ENCODE results near the gene CFAP298.

Gene CFAP298

DNA sequence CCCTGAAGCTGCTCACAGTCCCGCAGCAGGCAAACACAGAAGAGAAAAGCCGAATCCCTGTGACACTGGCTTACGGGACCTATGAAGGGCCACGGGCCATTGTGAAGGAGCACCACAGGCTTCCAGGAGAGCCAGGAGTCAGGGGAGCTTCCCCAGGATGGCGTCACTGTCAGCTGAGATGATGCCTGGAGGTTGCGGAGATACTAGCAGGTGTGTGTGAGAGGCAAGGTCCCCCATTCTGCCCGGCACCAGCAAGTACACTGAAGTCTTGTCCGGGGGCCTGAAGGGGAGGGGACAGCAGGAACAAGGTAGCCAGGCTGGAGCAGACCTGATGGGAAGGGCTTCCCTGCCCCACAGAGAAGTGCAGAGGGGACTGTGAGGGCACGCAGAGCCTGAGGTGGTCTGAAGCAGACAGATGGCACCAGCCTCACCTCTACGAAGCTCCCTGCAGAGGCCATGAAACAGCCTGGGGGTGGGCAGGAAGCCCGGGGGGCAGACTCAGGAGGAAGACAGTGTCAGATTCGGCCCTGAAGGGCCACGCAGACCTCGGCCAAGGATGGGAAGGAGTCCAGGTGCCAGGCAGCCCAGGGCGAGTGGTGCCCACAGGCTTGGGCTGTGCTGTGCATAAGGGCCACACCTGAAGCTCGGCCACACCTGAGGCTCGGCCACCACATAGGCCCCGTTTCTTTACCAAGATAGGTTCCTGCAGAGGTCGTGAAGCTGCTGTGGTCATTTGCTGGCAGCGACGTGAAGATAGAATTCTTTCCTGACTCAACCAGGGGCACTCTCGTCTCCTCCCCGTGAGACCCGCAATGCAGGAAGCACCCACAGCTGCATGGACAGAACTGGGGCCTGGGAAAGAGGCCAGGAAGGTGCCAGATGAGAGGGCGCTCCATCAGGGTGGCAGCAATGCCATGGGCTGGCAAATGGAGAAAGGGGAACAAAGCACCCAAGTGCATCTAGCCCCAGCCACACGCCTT lies 36.9 kb downstream of the CFAP298 start:
- Histone ChIP-seq H3K4me3 (replicated peaks; ENCODE audit: insufficient read depth, low read length) (no peak overlapping the region), H3K27ac (replicated peaks) (no peak overlapping the region), H3K27me3 (ENCODE audit: insufficient read depth, poor library complexity, severe bottlenecking) (no peaks in the 10 kb centered on the region)
- TF ChIP-seq, protein P1, sequence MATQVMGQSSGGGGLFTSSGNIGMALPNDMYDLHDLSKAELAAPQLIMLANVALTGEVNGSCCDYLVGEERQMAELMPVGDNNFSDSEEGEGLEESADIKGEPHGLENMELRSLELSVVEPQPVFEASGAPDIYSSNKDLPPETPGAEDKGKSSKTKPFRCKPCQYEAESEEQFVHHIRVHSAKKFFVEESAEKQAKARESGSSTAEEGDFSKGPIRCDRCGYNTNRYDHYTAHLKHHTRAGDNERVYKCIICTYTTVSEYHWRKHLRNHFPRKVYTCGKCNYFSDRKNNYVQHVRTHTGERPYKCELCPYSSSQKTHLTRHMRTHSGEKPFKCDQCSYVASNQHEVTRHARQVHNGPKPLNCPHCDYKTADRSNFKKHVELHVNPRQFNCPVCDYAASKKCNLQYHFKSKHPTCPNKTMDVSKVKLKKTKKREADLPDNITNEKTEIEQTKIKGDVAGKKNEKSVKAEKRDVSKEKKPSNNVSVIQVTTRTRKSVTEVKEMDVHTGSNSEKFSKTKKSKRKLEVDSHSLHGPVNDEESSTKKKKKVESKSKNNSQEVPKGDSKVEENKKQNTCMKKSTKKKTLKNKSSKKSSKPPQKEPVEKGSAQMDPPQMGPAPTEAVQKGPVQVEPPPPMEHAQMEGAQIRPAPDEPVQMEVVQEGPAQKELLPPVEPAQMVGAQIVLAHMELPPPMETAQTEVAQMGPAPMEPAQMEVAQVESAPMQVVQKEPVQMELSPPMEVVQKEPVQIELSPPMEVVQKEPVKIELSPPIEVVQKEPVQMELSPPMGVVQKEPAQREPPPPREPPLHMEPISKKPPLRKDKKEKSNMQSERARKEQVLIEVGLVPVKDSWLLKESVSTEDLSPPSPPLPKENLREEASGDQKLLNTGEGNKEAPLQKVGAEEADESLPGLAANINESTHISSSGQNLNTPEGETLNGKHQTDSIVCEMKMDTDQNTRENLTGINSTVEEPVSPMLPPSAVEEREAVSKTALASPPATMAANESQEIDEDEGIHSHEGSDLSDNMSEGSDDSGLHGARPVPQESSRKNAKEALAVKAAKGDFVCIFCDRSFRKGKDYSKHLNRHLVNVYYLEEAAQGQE (IDR thresholded peaks at IDR 0.05; ENCODE audit: insufficient replicate concordance, low read depth), result no peak
- TF ChIP-seq GABPA (IDR thresholded peaks at IDR 0.05; ENCODE audit: low read depth) (no peak), SPI1 (IDR thresholded peaks at IDR 0.05; ENCODE audit: borderline replicate concordance, low read depth) (no peak), POLR2AphosphoS5 (IDR thresholded peaks at IDR 0.05; ENCODE audit: low read depth) (no peak)
- TF ChIP-seq, protein P2, sequence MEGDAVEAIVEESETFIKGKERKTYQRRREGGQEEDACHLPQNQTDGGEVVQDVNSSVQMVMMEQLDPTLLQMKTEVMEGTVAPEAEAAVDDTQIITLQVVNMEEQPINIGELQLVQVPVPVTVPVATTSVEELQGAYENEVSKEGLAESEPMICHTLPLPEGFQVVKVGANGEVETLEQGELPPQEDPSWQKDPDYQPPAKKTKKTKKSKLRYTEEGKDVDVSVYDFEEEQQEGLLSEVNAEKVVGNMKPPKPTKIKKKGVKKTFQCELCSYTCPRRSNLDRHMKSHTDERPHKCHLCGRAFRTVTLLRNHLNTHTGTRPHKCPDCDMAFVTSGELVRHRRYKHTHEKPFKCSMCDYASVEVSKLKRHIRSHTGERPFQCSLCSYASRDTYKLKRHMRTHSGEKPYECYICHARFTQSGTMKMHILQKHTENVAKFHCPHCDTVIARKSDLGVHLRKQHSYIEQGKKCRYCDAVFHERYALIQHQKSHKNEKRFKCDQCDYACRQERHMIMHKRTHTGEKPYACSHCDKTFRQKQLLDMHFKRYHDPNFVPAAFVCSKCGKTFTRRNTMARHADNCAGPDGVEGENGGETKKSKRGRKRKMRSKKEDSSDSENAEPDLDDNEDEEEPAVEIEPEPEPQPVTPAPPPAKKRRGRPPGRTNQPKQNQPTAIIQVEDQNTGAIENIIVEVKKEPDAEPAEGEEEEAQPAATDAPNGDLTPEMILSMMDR (IDR thresholded peaks at IDR 0.05; ENCODE audit: insufficient read depth, low read length), result no peak
- DNase-seq (ENCODE audit: low read depth in 1 of 2, low spot score in 1 of 2), result no peak

DNA sequence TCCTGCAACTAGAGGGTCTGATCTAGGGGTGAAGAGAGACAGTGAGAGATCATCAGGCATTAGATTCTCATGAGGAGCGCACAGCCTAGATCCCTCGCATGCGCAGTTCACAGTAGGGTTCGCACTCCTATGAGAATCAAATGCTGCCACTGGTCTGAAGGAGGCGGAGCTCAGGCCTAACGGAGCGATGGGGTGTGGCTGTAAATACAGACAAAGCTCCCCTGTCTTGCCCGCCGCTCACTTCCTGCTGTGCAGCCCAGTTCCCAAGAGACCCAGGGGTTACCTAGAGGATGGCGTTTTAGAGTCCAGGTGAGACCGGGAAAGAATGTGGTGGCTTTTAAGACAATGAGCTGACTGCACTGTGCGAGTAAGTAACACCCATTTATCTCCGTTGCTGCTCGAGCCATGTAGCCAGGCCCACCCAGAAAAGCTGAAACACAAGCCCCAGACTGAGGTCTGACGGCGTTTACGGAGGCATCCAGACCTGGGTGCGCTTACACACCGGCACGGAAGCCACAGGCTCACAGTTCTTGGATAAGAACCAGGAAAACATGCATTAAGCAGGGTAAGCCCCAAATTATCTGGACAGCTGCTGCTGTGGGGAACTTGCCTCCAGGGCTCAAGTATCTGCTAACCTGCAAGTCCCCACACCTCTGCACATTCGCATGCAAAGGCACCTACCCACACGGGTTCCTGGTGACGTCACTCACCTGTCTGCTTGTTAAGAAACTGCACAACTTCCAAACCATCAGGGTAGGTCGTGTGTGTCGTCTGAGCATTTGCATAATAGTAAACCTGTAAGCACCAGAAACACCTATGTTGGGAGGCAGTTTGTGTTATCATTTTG lies 39.4 kb downstream of the CFAP298 start:
- Histone ChIP-seq H3K4me3 (replicated peaks; ENCODE audit: insufficient read depth, low read length) (no peak overlapping the region), H3K27me3 (ENCODE audit: insufficient read depth, poor library complexity, severe bottlenecking) (no peaks in the 10 kb centered on the region), H3K27ac (replicated peaks) (no peak overlapping the region)
- TF ChIP-seq SPI1 (IDR thresholded peaks at IDR 0.05; ENCODE audit: borderline replicate concordance, low read depth), result no peak
- TF ChIP-seq POLR2AphosphoS5 (IDR thresholded peaks at IDR 0.05; ENCODE audit: low read depth), result no peak
- TF ChIP-seq, protein P1 (IDR thresholded peaks at IDR 0.05; ENCODE audit: insufficient replicate concordance, low read depth), result no peak
- TF ChIP-seq GABPA (IDR thresholded peaks at IDR 0.05; ENCODE audit: low read depth), result no peak
- TF ChIP-seq, protein P2 (IDR thresholded peaks at IDR 0.05; ENCODE audit: insufficient read depth, low read length), result no peak
- DNase-seq (ENCODE audit: low read depth in 1 of 2, low spot score in 1 of 2), result no peak

DNA sequence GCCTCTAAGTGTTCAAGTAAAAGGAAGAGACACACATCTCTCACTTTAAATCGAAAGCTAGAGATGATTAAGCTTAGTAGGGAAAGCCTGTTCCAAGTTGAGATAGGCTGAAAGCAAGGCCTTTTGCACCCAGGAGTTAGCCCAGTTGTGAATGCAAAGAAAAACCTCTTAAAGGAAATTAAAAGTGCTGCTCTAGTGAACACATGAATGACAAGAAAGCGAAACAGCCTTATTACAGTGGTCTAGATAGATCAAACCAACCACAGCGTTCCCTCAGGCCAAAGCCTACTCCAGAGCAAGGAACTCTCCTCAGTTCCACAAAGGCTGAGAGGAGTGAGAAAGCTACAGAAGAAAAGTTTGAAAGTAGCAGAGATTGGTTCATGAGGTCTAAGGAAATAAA lies 41.7 kb downstream of the CFAP298 start:
- H3K27me3 ChIP-seq (ENCODE audit: insufficient read depth, poor library complexity, severe bottlenecking), result no peaks in the 10 kb centered on the region
- TF ChIP-seq GABPA (IDR thresholded peaks at IDR 0.05; ENCODE audit: low read depth), result no peak
- TF ChIP-seq, protein P1 (IDR thresholded peaks at IDR 0.05; ENCODE audit: insufficient replicate concordance, low read depth), result no peak
- TF ChIP-seq, protein P2 (IDR thresholded peaks at IDR 0.05; ENCODE audit: insufficient read depth, low read length), result no peak
- TF ChIP-seq POLR2AphosphoS5 (IDR thresholded peaks at IDR 0.05; ENCODE audit: low read depth), result no peak
- TF ChIP-seq SPI1 (IDR thresholded peaks at IDR 0.05; ENCODE audit: borderline replicate concordance, low read depth), result no peak
- H3K4me3 ChIP-seq (replicated peaks; ENCODE audit: insufficient read depth, low read length), result no peak overlapping the region
- DNase-seq (ENCODE audit: low read depth in 1 of 2, low spot score in 1 of 2), result no peak
- no peak overlapping the region for H3K27ac ChIP-seq (replicated peaks)

Data from HL-60 (cell line).